ENCODE results near the gene ARID5B.

The ARID5B gene

GRCh38 chr10:61878740-61879068, 22.8 kb upstream of the ARID5B start:
- TF ChIP-seq CTCF (IDR thresholded peaks at IDR 0.05; ENCODE audit: extremely low read depth, missing control alignments), result no peak

GRCh38 chr10:61882621-61883370, 18.7 kb upstream of the ARID5B start:
- DNase-seq (ENCODE audit: low spot score), result no peak
- no peak for TF ChIP-seq CTCF (IDR thresholded peaks at IDR 0.05; ENCODE audit: extremely low read depth, missing control alignments)

More at GRCh38 chr10:61878740-61879068, 22.8 kb upstream of the ARID5B start:
- DNase-seq (ENCODE audit: low spot score), result no peak

DNA sequence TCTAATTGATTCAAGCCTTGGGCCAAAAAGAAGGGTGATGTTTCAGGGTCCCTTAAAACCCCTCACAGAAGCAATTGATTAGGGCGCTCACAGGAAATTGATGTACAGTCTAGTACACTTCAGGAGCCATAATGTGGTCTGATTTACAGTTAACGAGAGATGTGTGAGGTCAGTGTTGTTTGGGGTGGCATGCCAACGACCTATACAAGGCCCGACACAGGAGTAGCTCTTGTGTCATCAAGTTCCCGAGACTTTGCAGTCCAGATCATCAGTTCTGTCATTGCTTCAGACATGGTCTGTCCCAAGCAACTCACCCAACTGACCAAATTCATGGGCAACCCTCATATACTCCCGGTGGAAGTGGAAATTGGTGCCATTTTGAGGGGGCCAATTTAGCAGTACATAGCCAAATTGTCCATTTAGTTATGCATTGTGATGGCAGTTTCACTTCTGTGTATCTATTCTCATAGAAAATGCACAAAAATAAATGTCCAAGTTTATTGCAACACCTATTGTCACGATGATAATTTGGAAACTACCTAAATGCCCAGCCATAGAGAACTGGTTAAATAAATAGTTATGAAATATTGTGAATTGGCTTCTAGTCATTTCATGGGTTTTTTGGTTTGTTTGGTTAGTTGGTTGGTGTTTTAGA, 18.0 kb upstream of the ARID5B start:
- TF ChIP-seq CTCF (IDR thresholded peaks at IDR 0.05; ENCODE audit: extremely low read depth, missing control alignments), result no peak
- no peak for DNase-seq (ENCODE audit: low spot score)

GRCh38 chr10:61887772-61888171, 13.7 kb upstream of the ARID5B start:
- DNase-seq (ENCODE audit: low spot score), result no peak
- TF ChIP-seq CTCF (IDR thresholded peaks at IDR 0.05; ENCODE audit: extremely low read depth, missing control alignments), result no peak

GRCh38 chr10:61888744-61889143, 12.8 kb upstream of the ARID5B start:
- no peak for TF ChIP-seq CTCF (IDR thresholded peaks at IDR 0.05; ENCODE audit: extremely low read depth, missing control alignments)
- DNase-seq (ENCODE audit: low spot score), result no peak

DNA sequence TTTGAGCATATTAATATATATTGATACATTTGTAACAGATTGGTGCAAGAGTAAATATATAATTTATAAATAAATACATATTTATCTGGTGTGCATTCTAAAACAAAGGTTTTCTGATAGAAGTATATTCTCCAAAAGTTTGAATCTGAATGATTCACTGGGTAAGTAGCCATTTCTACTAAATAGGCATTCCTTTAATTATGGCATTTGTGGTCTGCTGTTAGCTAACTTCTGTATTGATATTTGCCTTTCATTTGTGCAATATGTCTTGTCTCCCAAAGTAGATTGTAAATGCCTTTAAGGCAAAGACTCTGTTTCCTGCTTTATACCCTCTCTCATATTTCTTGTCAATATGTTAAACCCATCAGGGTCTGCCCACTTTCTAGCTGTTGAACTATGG, 11.1 kb upstream of the ARID5B start:
- no peak for TF ChIP-seq CTCF (IDR thresholded peaks at IDR 0.05; ENCODE audit: extremely low read depth, missing control alignments)
- no peak for DNase-seq (ENCODE audit: low spot score)

DNA sequence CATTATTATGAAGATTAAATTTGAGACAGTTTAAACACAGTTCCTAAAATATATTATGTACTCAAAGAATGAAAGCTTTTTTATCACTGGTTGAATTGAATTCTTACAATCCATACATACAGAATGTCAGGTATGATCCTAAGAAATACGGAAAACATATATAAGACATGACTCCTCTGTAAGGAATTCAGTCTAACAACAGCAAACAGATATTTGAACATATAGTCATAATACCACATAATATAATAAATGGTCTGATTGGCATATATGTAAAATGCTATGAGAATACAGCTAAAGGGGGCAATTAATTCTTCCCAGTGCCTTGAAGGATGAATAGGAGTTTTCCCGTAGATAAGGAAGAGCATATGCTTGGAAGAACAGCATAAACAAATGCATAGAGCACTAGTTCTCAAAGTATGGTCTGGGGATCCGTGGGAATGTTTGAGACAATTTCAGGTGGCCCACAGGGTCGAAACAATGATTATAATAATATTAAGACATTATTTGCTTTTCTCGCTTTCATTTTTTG, 10.6 kb upstream of the ARID5B start:
- no peak for TF ChIP-seq CTCF (IDR thresholded peaks at IDR 0.05; ENCODE audit: extremely low read depth, missing control alignments)
- DNase-seq (ENCODE audit: low spot score), result no peak
